GM19395 (cell line): ENCODE measurements around the gene PPM1K.

Source experiments
- ATAC-seq: cut with Tn5 transposase; IDR thresholded peaks from one replicate; pipeline ENCODE4 v1.9.1; 2021; ENCODE audit warnings: mild to moderate bottlenecking, moderate library complexity; ENCODE audit not compliant: unreplicated experiment

The PPM1K gene

GRCh38 chr4:88277711-88278225 is 6.6 kb downstream of the PPM1K start:
- ATAC-seq: no peak

- no peak for ATAC-seq
Measured at GRCh38 chr4:88276952-88277710, 7.2 kb downstream of the PPM1K start.

- no peak for ATAC-seq
Measured at GRCh38 chr4:88275949-88276515, 8.3 kb downstream of the PPM1K start.

GRCh38 chr4:88275516-88275915 is 8.8 kb downstream of the PPM1K start:
- peak; percentile 71 for ATAC-seq

GRCh38 chr4:88268913-88269312 is 15.4 kb downstream of the PPM1K start:
- ATAC-seq: no peak

GRCh38 chr4:88264336-88264735 is 20.0 kb downstream of the PPM1K start:
- no peak for ATAC-seq

- ATAC-seq: no peak
Measured at GRCh38 chr4:88257726-88258125, 26.6 kb downstream of the PPM1K start.

- ATAC-seq: no peak
Measured at GRCh38 chr4:88255111-88255510, 29.2 kb downstream of the PPM1K start.

GRCh38 chr4:88251924-88252323 is 32.4 kb downstream of the PPM1K start:
- no peak for ATAC-seq

- ATAC-seq: no peak
Measured at GRCh38 chr4:88247148-88247547, 37.2 kb downstream of the PPM1K start.

GRCh38 chr4:88246600-88246999 is 37.8 kb downstream of the PPM1K start:
- ATAC-seq: no peak

- peak; percentile 84 for ATAC-seq
Measured at GRCh38 chr4:88244816-88245579, 39.4 kb downstream of the PPM1K start.

GRCh38 chr4:88244056-88244455 is 40.3 kb downstream of the PPM1K start:
- ATAC-seq: no peak

- no peak for ATAC-seq
Measured at GRCh38 chr4:88242144-88242543, 42.2 kb downstream of the PPM1K start.

GRCh38 chr4:88240297-88240714 is 44.1 kb downstream of the PPM1K start:
- no peak for ATAC-seq

GRCh38 chr4:88230969-88231771 is 53.2 kb downstream of the PPM1K start:
- ATAC-seq: no peak

- ATAC-seq: no peak
Measured at GRCh38 chr4:88230461-88230891, 53.9 kb downstream of the PPM1K start.

GRCh38 chr4:88227734-88228133 is 56.6 kb downstream of the PPM1K start:
- ATAC-seq: no peak

- no peak for ATAC-seq
Measured at GRCh38 chr4:88226143-88226542, 58.2 kb downstream of the PPM1K start.

- no peak for ATAC-seq
Measured at GRCh38 chr4:88225232-88226105, 58.9 kb downstream of the PPM1K start.
